ENCODE data around the gene HTD2. TPM values are rescaled to one million over a fixed set of nuclear protein-coding genes. Genes with fewer than 3 reads are reported as not detected.
"Not testable (repeated sequence)": the region's sequence is repeated elsewhere in the genome, so short reads cannot be mapped to it uniquely, and the experiment has no call there.

HTD2 gene
- total RNA-seq, 1 donor, result 11.6 TPM

DNA sequence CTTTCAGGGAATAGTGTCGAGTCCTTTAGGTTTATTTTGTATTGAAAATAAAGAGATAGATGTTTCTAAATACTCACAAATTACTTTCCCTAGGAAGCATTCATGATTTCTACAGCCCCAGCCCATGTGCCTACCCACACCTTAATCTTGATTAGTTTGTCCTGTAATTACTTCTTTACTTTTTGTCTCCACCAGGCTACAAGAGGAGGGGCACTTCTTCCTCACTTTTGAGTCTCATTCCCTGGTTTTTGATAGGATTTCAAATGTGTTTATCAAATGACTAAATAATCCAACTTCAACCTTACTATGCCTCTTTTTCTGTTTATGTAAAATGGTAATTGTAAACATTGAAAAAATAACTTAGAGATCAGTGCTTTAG lies 28.2 kb downstream of the HTD2 start:
- Histone ChIP-seq H3K4me1 (ENCODE audit: insufficient read depth, low read length) (peaks cover 68% of the 10 kb centered on the region), H3K9me3 (ENCODE audit: low read depth, low read length) (no peaks in the 10 kb centered on the region), H3K27me3 (ENCODE audit: insufficient read depth, low read length) (no peaks in the 10 kb centered on the region), H3K4me3 (ENCODE audit: low read length) (peak overlapping the region; percentile 64)

DNA sequence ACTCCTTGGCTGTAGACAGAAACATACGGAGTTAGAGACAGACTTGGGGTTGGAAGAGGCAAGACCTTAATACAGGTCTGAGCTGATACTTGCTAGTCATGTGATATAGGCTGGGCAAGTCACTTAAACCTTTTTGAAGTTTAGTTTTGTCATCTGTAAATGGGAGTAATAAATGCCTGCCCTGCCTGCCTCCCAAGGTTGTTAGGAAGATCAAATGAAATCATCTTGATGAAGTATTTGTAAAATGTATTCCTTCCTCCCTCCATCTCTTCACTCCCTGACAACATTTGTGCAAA lies 29.3 kb downstream of the HTD2 start:
- peak overlapping the region; percentile 3 for H3K4me3 ChIP-seq (ENCODE audit: low read length)
- H3K9me3 ChIP-seq (ENCODE audit: low read depth, low read length), result no peaks in the 10 kb centered on the region
- no peaks in the 10 kb centered on the region for H3K27me3 ChIP-seq (ENCODE audit: insufficient read depth, low read length)
- peaks cover 68% of the 10 kb centered on the region for H3K4me1 ChIP-seq (ENCODE audit: insufficient read depth, low read length)

DNA sequence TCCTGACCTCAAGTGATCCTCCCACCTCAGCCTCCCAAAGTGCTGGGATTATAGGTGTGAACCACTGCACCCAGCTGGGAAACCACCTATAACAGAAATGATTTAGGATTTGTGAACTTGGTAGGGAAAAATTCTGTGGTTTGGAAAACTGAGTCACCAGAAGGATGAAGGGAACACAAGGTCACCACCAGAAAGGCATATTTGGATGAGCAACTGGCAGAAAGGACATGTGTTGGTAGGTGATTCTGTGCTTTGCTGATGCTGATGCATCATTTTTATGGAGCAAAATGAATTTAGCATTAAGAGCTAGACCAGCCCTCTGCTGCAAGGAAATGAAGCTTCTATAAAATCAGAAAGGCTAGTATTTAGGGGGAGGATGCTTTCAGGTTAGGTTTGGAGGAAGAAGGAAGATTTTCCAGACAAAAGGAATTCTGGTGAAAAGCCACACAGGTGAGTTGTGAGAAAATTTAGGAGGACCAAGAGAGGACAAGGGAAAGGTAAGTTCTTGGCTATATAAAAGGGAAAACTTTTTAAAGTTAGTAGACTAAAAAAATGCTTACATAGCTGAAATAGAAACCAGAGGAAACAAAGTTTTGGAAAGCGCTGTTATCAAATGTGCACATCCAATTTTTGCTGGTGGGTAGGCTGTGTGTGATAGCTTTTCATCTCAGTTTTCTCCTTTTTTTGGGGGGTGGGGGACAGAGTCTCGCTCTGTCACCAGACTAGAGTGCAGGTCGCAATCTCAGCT lies 30.0 kb downstream of the HTD2 start:
- Histone ChIP-seq H3K27me3 (ENCODE audit: insufficient read depth, low read length) (no peaks in the 10 kb centered on the region), H3K4me3 (ENCODE audit: low read length) (no peak overlapping the region), H3K4me1 (ENCODE audit: insufficient read depth, low read length) (peaks cover 68% of the 10 kb centered on the region), H3K9me3 (ENCODE audit: low read depth, low read length) (no peaks in the 10 kb centered on the region)

DNA sequence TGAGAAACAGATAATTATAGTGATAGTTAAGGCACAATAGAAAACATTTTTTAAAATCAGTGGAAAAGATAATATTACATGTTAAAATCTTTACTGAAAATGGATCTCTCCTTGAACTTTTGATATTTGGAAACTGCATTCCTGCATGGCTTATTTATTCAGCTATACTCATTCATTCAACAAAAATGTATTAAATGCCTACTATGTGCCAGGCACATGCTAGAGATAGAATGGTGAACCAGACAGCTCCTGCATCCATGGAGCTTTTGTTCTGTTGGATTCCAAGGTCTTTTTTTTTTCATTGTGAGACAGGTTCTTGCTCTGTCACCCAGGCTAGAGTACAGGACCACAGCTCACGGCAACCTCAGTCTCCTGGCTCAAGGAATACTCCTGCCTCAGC lies 30.9 kb downstream of the HTD2 start:
- Histone ChIP-seq H3K9me3 (ENCODE audit: low read depth, low read length) (no peaks in the 10 kb centered on the region), H3K4me3 (ENCODE audit: low read length) (no peak overlapping the region), H3K4me1 (ENCODE audit: insufficient read depth, low read length) (peaks cover 63% of the 10 kb centered on the region), H3K27me3 (ENCODE audit: insufficient read depth, low read length) (no peaks in the 10 kb centered on the region)

DNA sequence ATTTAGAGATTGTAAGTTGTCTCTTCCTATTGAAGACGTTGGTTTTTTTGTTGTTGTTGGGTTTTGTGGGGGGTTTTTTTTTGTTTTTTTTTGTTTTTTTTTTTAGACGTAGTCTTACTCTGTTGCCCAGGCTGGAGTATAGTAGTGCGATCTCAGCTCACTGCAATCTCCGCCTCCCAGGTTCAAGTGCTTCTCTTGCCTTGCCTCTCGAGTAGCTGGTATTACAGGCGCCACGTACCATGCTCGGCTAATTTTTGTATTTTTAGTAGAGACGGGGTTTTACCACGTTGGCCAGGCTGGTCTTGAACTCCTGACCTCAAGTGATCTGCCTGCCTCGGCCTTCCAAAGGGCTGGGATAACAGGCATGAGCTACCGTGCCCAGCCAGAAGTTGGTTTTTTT lies 32.8 kb downstream of the HTD2 start:
- not testable (repeated sequence) for H3K4me3 ChIP-seq (ENCODE audit: low read length); H3K9me3 ChIP-seq (ENCODE audit: low read depth, low read length); H3K27me3 ChIP-seq (ENCODE audit: insufficient read depth, low read length)
- H3K4me1 ChIP-seq (ENCODE audit: insufficient read depth, low read length), result peaks cover 56% of the 10 kb centered on the region

DNA sequence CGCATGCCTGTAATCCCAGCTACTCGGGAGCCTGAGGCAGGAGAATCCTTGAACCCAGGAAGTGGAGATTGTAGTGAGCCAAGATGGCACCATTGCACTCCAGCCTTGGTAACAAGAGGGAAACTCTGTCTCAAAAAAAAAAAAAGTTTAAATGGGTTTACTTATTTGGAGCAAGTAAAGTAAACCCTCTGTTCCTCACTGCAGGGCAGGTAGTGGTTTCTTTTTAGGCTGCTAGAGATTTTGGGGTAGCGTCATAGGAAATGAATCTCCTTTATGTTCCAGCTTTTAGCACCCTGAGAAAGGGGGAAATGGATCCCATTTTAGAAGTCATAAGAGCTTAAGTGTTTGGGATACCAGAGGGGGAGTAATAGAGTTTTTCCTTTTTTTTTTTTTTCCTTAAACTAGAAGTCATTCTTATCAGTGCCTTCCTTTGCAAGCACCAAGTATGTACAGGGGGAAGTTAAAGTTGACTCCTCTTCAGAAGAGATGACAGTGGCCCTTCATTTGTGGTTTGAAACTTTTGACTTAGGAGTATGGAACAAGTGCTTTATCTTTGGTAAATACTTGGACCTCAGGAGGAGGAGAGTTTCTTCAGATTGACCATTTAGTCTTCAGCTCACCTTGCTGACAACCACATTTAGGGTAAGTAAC lies 34.4 kb downstream of the HTD2 start:
- peaks cover 42% of the 10 kb centered on the region for H3K4me1 ChIP-seq (ENCODE audit: insufficient read depth, low read length)
- H3K27me3 ChIP-seq (ENCODE audit: insufficient read depth, low read length), result no peaks in the 10 kb centered on the region
- H3K4me3 ChIP-seq (ENCODE audit: low read length), result no peak overlapping the region
- no peaks in the 10 kb centered on the region for H3K9me3 ChIP-seq (ENCODE audit: low read depth, low read length)

DNA sequence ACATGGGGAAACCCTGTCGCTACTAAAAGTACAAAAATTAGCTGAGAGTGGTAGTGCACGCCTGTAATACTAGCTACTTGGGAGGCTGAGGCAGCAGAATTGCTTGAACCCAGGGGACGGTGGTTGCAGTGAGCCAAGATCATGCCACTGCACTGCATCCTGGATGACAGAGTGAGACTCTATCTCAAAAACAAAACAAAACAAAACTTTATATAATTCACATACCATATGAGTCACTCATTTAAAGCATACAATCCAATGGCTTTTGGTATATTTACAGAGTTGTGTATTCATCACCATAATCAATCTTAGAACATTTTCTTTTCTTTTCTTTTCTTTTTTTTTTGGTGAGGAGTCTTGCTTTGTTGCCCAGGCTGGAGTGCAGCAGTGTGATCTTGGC lies 35.1 kb downstream of the HTD2 start:
- Histone ChIP-seq H3K4me1 (ENCODE audit: insufficient read depth, low read length) (peaks cover 42% of the 10 kb centered on the region), H3K4me3 (ENCODE audit: low read length) (no peak overlapping the region), H3K9me3 (ENCODE audit: low read depth, low read length) (no peaks in the 10 kb centered on the region), H3K27me3 (ENCODE audit: insufficient read depth, low read length) (no peaks in the 10 kb centered on the region)

DNA sequence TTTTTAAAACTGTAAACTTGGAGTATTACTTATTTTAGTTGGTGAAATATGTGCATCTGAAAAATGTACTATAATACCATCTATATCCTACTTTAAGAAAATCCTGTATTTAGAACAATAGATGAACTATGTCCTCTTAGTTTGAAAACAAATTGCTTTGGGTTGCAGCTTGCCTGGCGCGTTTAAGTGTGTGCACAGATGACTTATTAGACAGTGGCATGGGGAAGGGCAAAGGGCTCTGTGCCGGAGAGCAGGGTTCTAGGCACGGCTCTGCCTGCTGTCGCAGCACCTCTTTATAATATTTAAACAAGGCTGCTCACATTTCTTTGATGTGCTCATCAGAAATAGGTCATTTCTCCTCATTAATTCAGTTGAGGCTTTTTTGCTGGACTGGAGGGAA lies 36.4 kb downstream of the HTD2 start:
- Histone ChIP-seq H3K9me3 (ENCODE audit: low read depth, low read length) (no peaks in the 10 kb centered on the region), H3K27me3 (ENCODE audit: insufficient read depth, low read length) (no peaks in the 10 kb centered on the region), H3K4me3 (ENCODE audit: low read length) (no peak overlapping the region), H3K4me1 (ENCODE audit: insufficient read depth, low read length) (peaks cover 29% of the 10 kb centered on the region)

DNA sequence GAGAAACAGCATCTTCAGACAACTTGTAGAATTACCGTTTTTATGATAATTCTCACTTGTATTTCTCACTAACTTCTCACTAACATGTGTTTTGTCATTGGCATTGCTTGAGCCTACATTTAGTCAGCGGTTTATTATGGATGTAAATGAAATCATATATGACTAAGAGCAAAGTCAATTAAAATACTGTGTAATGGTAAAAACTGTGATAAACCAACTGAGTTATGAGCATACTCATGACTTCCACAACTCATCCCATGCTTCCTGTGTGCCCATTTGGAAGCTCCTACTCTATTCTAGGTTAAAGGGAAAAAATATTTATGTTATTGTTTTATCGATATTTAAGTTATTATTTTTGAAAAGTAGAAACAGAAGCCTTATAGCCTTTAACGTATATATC lies 39.1 kb downstream of the HTD2 start:
- Histone ChIP-seq H3K4me1 (ENCODE audit: insufficient read depth, low read length) (peaks cover 40% of the 10 kb centered on the region), H3K4me3 (ENCODE audit: low read length) (no peak overlapping the region), H3K27me3 (ENCODE audit: insufficient read depth, low read length) (no peaks in the 10 kb centered on the region), H3K9me3 (ENCODE audit: low read depth, low read length) (no peaks in the 10 kb centered on the region)

DNA sequence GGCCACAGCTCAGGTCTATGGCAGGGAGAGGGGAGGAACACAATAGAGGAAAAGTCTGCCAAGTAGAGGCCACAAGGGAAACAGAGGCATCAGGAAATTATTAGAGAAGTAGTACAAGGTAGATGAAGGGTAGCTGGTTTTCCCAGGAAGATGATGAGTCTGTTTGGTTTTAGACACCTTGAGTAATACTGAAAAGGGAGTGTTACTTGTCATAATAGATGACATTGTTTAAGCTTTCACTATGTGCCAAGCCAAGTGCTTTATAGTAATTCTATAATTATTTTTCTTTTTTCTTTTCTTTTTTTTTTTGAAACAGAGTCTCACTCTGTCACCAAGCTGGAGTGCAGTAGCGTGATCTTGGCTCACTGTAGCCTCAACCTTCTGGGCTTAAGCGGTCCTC lies 40.0 kb downstream of the HTD2 start:
- Histone ChIP-seq H3K4me1 (ENCODE audit: insufficient read depth, low read length) (peaks cover 49% of the 10 kb centered on the region), H3K9me3 (ENCODE audit: low read depth, low read length) (no peaks in the 10 kb centered on the region), H3K27me3 (ENCODE audit: insufficient read depth, low read length) (no peaks in the 10 kb centered on the region), H3K4me3 (ENCODE audit: low read length) (no peak overlapping the region)

DNA sequence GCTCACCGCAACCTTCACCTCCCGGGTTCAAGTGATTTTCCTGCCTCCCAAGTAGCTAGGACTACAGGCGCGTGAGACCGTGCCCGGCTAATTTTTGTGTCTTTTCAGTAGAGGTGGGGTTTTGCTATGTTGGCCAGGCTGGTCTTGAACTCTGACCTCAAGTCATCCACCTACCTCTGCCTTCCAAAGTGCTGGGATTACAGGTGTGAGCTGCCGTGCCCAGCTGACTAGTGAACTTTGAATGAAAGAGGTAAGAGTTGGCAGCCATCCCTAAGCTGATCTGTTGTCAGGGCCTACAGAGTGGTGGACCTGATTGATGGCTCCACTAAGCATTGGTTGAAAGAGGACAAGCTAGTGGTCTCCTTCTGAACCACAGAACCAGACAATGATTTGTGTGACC lies 41.7 kb downstream of the HTD2 start:
- Histone ChIP-seq H3K4me3 (ENCODE audit: low read length) (no peak overlapping the region), H3K27me3 (ENCODE audit: insufficient read depth, low read length) (no peaks in the 10 kb centered on the region), H3K4me1 (ENCODE audit: insufficient read depth, low read length) (peaks cover 65% of the 10 kb centered on the region), H3K9me3 (ENCODE audit: low read depth, low read length) (no peaks in the 10 kb centered on the region)

DNA sequence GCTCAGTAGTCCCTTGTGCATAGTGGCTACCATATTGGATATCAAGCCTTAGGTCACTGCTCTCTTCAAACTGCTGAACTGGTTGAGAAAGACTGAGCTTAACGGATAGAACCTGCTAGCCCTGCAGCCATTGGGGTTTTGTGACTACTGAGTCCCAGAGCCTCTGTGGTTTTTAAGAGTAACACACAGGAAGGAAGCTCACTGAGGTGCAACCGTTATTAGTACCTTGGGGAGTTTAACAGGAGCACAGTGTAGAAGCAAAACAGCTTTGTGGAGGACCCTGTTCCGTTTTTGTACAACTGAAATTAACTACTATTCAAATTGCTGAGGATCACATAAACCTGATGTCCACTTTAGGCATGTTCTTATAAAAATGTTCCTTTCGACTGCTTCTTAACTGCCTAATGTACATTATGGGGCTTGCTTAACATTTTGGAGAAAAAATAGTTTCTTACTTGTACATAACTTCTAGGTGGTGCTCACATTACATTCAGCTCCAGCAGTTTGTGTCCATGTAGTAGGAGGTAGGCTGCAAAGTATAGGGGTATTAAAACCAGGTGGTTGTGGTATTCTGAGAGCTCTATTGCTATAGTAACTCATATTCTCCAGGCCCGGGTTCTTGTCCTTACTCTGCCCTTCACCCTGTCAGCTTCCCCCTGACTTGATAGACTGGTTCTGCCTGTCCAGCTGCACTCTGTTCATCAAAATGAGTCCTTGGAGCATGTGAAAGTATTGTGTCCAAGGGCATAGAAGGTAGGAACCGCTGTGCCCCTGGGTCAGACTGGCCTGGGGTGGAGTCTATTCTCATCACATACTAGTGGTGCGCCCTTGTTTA lies 43.7 kb downstream of the HTD2 start:
- no peaks in the 10 kb centered on the region for H3K9me3 ChIP-seq (ENCODE audit: low read depth, low read length)
- H3K4me3 ChIP-seq (ENCODE audit: low read length), result no peak overlapping the region
- H3K4me1 ChIP-seq (ENCODE audit: insufficient read depth, low read length), result peaks cover 80% of the 10 kb centered on the region
- H3K27me3 ChIP-seq (ENCODE audit: insufficient read depth, low read length), result no peaks in the 10 kb centered on the region

DNA sequence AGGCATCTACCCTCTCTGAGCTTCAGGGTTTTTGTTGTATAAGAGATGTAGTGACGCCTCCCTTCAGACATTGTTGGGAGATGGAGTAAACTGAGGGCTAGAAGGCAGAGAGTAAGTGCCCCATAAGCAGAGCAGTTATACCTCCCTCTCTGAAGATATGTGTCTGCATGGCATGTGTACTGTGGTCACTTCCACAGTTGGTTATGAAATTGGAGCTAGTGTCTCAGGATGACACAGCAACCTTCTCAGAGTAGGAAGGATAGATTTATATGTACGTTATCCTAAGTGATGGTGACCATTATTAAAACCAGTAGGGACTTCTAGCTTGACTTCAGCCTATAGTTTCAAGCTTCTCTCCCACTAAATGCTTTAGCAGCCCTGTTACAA lies 44.3 kb downstream of the HTD2 start:
- H3K4me1 ChIP-seq (ENCODE audit: insufficient read depth, low read length), result peaks cover 86% of the 10 kb centered on the region
- H3K4me3 ChIP-seq (ENCODE audit: low read length), result no peak overlapping the region
- H3K9me3 ChIP-seq (ENCODE audit: low read depth, low read length), result no peaks in the 10 kb centered on the region
- no peaks in the 10 kb centered on the region for H3K27me3 ChIP-seq (ENCODE audit: insufficient read depth, low read length)

DNA sequence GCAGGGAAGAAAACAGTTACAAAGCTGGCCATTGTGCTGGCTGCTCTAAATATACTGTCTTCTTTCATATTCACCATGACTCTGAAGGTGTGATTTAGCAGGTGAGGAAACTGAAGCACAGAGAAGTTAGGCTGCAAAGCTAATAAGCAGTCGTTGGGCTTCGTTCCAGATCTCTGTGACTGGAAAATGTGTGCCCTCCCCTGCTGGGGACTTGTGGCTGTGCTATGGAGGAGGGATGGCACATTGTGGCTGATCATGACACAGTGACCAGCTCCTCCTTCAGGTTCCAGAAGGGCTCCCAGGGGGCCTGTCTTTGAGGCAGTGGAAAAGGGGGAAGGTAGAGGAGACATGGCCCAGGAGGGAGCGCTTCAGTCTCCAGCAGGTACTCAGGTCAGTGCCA lies 45.6 kb downstream of the HTD2 start:
- Histone ChIP-seq H3K9me3 (ENCODE audit: low read depth, low read length) (no peaks in the 10 kb centered on the region), H3K4me3 (ENCODE audit: low read length) (no peak overlapping the region), H3K27me3 (ENCODE audit: insufficient read depth, low read length) (no peaks in the 10 kb centered on the region), H3K4me1 (ENCODE audit: insufficient read depth, low read length) (peaks cover 92% of the 10 kb centered on the region)

DNA sequence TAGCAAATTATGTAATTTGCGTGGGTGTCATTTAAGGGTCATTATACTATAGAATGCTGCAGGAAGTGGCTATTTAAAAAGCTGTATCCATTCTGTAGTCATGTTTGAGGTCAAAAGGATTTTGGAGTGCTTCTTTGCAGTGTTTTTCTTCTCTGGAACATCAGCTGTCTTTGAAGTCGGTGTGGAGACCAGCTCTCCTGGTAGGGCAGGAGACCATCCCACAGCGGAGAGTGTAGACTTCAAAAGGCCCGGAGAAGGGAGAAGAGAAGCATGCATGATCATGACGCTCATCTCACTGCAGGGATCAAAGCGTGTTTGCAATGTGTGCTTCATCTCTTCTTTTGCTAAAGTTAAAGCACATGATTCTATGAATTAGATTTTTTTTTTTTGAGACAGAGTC lies 46.3 kb downstream of the HTD2 start:
- H3K9me3 ChIP-seq (ENCODE audit: low read depth, low read length), result no peaks in the 10 kb centered on the region
- H3K4me3 ChIP-seq (ENCODE audit: low read length), result no peak overlapping the region
- H3K4me1 ChIP-seq (ENCODE audit: insufficient read depth, low read length), result peaks cover 99% of the 10 kb centered on the region
- H3K27me3 ChIP-seq (ENCODE audit: insufficient read depth, low read length), result no peaks in the 10 kb centered on the region

Measured in mononuclear cell (primary cell).